SU-DHL-6 (cell line): ENCODE results near the gene MAP7.

ENCODE experiments used
- CTCF ChIP-seq: fragments of 200-600 bp; sonication (generic); IDR thresholded peaks from one replicate; pipeline ENCODE4 v1.5.1; 2017; ENCODE audit warnings: antibody characterized with exemption, mild to moderate bottlenecking, low read length, moderate library complexity; ENCODE audit not compliant: insufficient read depth, poor library complexity, severe bottlenecking
- EZH2phosphoT487 ChIP-seq: fragments of 200-600 bp; sonication (generic), shearing (Covaris generic); conservative IDR thresholded peaks from 2 replicates; pipeline ENCODE4 v1.6.1; 2018; ENCODE audit warnings: mild to moderate bottlenecking, antibody characterized with exemption, low read length, moderate library complexity, mixed read lengths

GRCh38 chr6:136470044-136470443 is 80.2 kb downstream of the MAP7 start:
- no peak for TF ChIP-seq CTCF
- TF ChIP-seq EZH2phosphoT487: no peak
